Esophagus muscularis mucosa (tissue), 4 donors: ENCODE data around the gene SNX9. TPM values are rescaled to one million over a fixed set of nuclear protein-coding genes. Genes with fewer than 3 reads are reported as not detected.
"Not testable (repeated sequence)": the region's sequence is repeated elsewhere in the genome, so short reads cannot be mapped to it uniquely, and the experiment has no call there.

Experiments used
- DNase-seq: peaks from one replicate; pipeline ENCODE4 v3.0.0-alpha.2; 2017; ENCODE audit errors: extremely low spot score
- H3K27ac ChIP-seq, 4 donors: fragments of 200-600 bp; sonication (generic); replicated peaks in 1 of 4; 1 replicate in 3 of 4; 2 replicates in 1 of 4; pipeline ENCODE4 v1.5.1; 2016 to 2019; ENCODE audit warnings: mild to moderate bottlenecking in 1 of 4
- H3K27me3 ChIP-seq, 4 donors: fragments of 200-600 bp; sonication (generic); one replicate each; pipeline versions ENCODE4 v1.5.1 to v1.6.0; 2016 to 2019
- H3K36me3 ChIP-seq, 4 donors: fragments of 200-600 bp; sonication (generic); one replicate each; pipeline ENCODE4 v1.5.1; 2016 to 2019
- H3K4me1 ChIP-seq, 4 donors: fragments of 200-600 bp; sonication (generic); one replicate each; pipeline ENCODE4 v1.5.1; 2016 to 2019
- H3K4me3 ChIP-seq, 4 donors: fragments of 200-600 bp; sonication (generic); 1 replicate in 2 of 4; 2 replicates in 2 of 4; pipeline ENCODE4 v1.5.1; 2016 to 2019; ENCODE audit warnings: mild to moderate bottlenecking in 4 of 4, moderate library complexity in 1 of 4
- H3K9me3 ChIP-seq, 4 donors: fragments of 200-600 bp; sonication (generic); 1 replicate in 3 of 4; 2 replicates in 1 of 4; pipeline ENCODE4 v1.5.1; 2016 to 2019
- EP300 ChIP-seq: sonication (generic); formaldehyde crosslinking; IDR thresholded peaks from one replicate; pipeline ENCODE4 v1.6.1; 2017; ENCODE audit warnings: antibody characterized with exemption
- POLR2A ChIP-seq: fragments of 450-650 bp; IDR thresholded peaks from one replicate; pipeline ENCODE4 v1.6.1; 2017; ENCODE audit warnings: antibody characterized with exemption, moderate library complexity, mild to moderate bottlenecking, low read depth
- POLR2AphosphoS5 ChIP-seq, 2 donors: sonication (generic); formaldehyde crosslinking; IDR thresholded peaks; one replicate each; pipeline ENCODE4 v1.6.1; 2017; ENCODE audit warnings: antibody characterized with exemption in 2 of 2
- WGBS: methylation state at CpG from one replicate; pipeline ENCODE4 v1.1.5; 2018; 5-methylcytosine and 5-hydroxymethylcytosine counted together
- intact Hi-C: fragments of 100-400 bp; cut with DNase I; formaldehyde crosslinking; loops from one replicate; pipeline ENCODE4 v1.15.1; 2023
- total RNA-seq, 4 donors: library from RNA; depleted of rRNA; stranded (reverse); fragments of >200 nt; gene quantifications; one replicate each; pipeline versions ENCODE4 v1.1.0 to v1.2.1, GENCODE V29; 2016
- TF ChIP-seq, protein P1 (sequence below), 3 experiments: fragments of 200-600 bp in 2 of 3; fragments of 450-650 bp in 1 of 3; sonication (generic) in 2 of 3; IDR thresholded peaks; one replicate each; pipeline ENCODE4 v1.5.1; 2017 to 2019; ENCODE audit warnings: antibody characterized with exemption in 3 of 3, mild to moderate bottlenecking in 2 of 3, moderate library complexity in 1 of 3

The SNX9 gene
- total RNA-seq, 4 donors from 2014 or later: 78.1 to 94.7 (median 85.1) TPM

DNA sequence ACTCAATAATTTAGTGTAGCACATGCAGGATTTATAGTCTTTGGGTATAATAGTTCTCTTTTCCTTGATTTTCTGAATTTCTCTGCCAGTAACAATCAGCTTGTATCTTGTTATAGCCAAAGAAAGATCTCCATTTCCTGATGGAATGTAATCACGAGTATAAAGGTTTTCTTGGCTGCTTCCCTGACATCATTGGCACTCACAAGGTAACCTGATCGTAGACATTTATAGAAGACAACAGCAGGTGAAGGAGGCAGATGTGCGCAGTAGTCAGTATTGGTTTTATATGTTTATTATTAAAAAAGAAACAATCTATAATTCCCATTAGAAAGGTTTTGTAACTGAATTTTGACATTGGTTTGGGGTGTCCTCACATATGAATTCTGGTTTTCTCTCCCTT, 114.3 kb downstream of the SNX9 start:
- DNase-seq: no peak
- WGBS: 88% methylated on average over 3 of the region's 3 CpGs
- Histone ChIP-seq H3K36me3 (peaks cover 69 to 100% (median 90%) of the 10 kb centered on the region in 4 donors), H3K9me3 (no peaks in the 10 kb centered on the region), H3K27me3 (no peaks in the 10 kb centered on the region), H3K4me1 (no peaks in the 10 kb centered on the region), H3K27ac (no peak overlapping the region), H3K4me3 (no peak overlapping the region)
- no peak for TF ChIP-seq POLR2A
- TF ChIP-seq, protein P1, sequence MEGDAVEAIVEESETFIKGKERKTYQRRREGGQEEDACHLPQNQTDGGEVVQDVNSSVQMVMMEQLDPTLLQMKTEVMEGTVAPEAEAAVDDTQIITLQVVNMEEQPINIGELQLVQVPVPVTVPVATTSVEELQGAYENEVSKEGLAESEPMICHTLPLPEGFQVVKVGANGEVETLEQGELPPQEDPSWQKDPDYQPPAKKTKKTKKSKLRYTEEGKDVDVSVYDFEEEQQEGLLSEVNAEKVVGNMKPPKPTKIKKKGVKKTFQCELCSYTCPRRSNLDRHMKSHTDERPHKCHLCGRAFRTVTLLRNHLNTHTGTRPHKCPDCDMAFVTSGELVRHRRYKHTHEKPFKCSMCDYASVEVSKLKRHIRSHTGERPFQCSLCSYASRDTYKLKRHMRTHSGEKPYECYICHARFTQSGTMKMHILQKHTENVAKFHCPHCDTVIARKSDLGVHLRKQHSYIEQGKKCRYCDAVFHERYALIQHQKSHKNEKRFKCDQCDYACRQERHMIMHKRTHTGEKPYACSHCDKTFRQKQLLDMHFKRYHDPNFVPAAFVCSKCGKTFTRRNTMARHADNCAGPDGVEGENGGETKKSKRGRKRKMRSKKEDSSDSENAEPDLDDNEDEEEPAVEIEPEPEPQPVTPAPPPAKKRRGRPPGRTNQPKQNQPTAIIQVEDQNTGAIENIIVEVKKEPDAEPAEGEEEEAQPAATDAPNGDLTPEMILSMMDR (IDR thresholded peaks at IDR 0.05): no peak
- no peak for TF ChIP-seq EP300
- no peak for TF ChIP-seq POLR2AphosphoS5 (IDR thresholded peaks at IDR 0.05)
- intact Hi-C loops: no loop called here

DNA sequence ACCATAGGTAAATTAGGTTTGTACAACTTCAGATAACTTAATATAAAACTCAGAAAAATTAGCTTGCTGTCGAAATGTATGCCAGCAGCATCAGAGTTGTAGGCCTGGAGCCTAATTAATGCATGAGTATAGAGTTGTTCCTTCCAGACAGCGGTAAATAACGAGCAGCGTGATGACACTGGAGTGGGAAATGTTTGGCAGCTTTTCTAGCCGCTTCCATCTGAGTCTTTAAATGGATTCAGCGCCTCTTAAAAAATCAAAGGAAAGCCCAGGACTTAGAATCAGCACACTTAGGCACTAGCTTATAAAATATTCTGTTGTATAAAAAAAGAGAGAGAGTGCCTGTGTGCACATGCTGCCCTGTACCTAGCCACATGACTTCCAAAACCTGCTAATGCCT, 114.9 kb downstream of the SNX9 start:
- no peak for DNase-seq
- no peaks in the 10 kb centered on the region for H3K4me1 ChIP-seq
- no peak overlapping the region for H3K4me3 ChIP-seq
- H3K36me3 ChIP-seq: peaks cover 69 to 100% (median 90%) of the 10 kb centered on the region in 4 donors
- no peak overlapping the region for H3K27ac ChIP-seq
- no peaks in the 10 kb centered on the region for H3K27me3 ChIP-seq
- 95% methylated on average over 6 of the region's 6 CpGs for WGBS
- TF ChIP-seq POLR2AphosphoS5 (IDR thresholded peaks at IDR 0.05) (no peak), EP300 (no peak), POLR2A (no peak)
- TF ChIP-seq, protein P1 (IDR thresholded peaks at IDR 0.05): no peak
- intact Hi-C loops: no loop called here
- H3K9me3 ChIP-seq: no peaks in the 10 kb centered on the region

DNA sequence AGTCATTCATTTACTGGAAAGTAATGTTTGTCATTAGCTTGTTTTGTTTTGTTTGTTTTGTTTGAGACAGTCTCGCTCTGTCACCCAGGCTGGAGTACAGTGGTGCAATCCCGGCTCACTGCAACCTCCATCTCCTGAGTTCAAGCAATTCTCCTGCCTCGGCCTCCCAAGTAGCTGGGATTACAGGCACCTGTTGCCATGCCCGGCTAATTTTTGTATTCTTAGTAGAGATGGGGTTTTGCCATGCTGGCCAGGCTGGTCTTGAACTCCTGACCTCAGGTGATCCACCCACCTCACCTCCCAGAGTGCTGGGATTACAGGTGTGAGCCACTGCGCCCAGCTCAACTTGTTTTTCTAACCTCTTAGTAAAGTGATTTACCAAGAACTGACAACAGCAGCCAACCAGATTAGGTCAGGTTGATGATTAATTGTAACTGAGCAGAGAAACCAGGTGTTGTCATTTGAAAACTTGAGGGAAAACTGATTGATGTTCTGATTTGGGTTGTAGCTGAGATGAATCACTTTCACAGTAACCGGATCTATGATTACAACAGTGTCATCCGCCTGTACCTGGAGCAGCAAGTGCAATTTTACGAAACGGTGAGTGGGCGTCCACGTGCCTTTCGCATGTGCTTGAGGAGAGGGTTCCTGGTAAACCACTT, 117.5 kb downstream of the SNX9 start:
- H3K36me3 ChIP-seq: peaks cover 66 to 100% (median 95%) of the 10 kb centered on the region in 4 donors

DNA sequence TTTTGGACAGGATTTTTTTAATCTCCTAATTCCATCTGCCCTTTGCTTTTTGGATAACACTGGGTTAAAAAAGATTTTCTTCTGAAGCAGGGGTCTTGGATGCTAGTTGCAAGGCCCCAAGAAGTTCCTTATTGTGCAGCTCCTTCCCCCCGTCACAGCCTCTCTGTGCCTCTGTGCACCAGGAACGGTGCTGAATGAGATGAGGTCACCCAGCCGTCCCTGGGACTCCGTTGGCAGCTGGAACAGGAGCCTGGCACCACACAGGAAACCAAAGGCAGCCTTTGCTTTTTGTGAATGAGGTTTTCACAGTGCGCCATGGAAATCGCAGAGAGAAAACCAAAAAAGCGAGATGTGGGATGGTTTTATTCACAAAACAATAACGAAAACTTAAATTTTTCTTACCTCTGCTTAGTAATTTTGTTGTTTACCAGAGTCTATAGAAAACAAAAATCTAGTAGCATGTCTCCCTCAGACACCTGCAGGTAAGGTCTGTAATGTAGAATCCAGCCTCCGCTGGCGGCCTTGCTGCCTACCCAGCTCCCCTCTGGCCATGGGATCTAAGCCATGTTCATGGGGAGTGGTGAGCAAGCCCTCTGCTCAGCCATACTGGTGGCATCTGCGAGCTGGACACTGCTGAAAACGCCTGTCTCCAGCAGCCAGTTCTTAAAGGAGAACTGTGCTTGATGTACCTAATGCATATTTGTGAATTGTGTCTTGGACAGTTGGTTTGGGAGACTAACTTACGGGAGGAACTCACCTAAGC, 118.2 kb downstream of the SNX9 start:
- Histone ChIP-seq H3K9me3 (no peaks in the 10 kb centered on the region), H3K4me1 (no peaks in the 10 kb centered on the region), H3K4me3 (no peak overlapping the region), H3K36me3 (peaks cover 59 to 99% (median 91%) of the 10 kb centered on the region in 4 donors), H3K27me3 (no peaks in the 10 kb centered on the region), H3K27ac (no peak overlapping the region)
- 83% methylated on average over 13 of the region's 13 CpGs for WGBS
- TF ChIP-seq POLR2A: no peak
- TF ChIP-seq EP300: no peak
- TF ChIP-seq, protein P1 (IDR thresholded peaks at IDR 0.05): no peak
- TF ChIP-seq POLR2AphosphoS5 (IDR thresholded peaks at IDR 0.05): no peak
- intact Hi-C loops: no loop called here
- DNase-seq: peak; percentile 80

More for the DNA sequence above, 117.5 kb downstream of the SNX9 start:
- DNase-seq, H3K4me1 ChIP-seq, H3K9me3 ChIP-seq, H3K27me3 ChIP-seq, intact Hi-C loops, H3K4me3 ChIP-seq, H3K27ac ChIP-seq: not testable (repeated sequence)
- WGBS: 91% methylated on average over 12 of the region's 12 CpGs

DNA sequence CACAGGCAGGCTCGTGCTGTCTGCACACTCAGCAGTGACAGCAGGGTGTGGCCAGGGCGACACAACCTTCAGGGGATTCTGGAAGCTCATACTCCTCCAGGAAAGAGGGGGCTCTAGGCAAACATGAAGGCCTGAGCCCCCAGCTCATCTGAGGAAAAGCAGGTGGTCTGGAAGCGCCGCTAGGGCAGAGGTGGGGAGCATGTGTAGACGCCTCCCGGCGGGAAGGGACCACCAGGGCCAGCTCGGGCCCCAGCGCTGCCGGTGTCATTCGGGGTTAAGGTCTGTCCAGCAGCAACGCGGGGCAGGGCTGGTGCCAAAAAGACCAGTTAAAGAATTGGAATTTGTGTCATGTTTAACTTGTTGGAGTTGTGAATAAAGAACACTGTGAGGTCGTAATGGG, 119.3 kb downstream of the SNX9 start:
- Histone ChIP-seq H3K36me3 (peaks cover 51 to 93% (median 83%) of the 10 kb centered on the region in 4 donors), H3K4me1 (peaks cover 0 to 3% (median 0%) of the 10 kb centered on the region in 4 donors), H3K9me3 (no peaks in the 10 kb centered on the region), H3K27me3 (no peaks in the 10 kb centered on the region), H3K27ac (no peak overlapping the region), H3K4me3 (no peak overlapping the region)
- peak; percentile 37 for DNase-seq
- WGBS: 88% methylated on average over 14 of the region's 14 CpGs
- TF ChIP-seq, protein P1 (IDR thresholded peaks at IDR 0.05): no peak
- TF ChIP-seq POLR2AphosphoS5 (IDR thresholded peaks at IDR 0.05): no peak
- TF ChIP-seq EP300: no peak
- no peak for TF ChIP-seq POLR2A
- intact Hi-C loops: no loop called here
